ENCODE results near the gene ATP11A. TPM values are rescaled to one million over a fixed set of nuclear protein-coding genes. Genes with fewer than 3 reads are reported as not detected.
"Not testable (repeated sequence)": the region's sequence is repeated elsewhere in the genome, so short reads cannot be mapped to it uniquely, and the experiment has no call there.

ATP11A gene
- total RNA-seq, 4 donors from 2014 or later = 23.3 to 35.5 (median 31.1) TPM

DNA sequence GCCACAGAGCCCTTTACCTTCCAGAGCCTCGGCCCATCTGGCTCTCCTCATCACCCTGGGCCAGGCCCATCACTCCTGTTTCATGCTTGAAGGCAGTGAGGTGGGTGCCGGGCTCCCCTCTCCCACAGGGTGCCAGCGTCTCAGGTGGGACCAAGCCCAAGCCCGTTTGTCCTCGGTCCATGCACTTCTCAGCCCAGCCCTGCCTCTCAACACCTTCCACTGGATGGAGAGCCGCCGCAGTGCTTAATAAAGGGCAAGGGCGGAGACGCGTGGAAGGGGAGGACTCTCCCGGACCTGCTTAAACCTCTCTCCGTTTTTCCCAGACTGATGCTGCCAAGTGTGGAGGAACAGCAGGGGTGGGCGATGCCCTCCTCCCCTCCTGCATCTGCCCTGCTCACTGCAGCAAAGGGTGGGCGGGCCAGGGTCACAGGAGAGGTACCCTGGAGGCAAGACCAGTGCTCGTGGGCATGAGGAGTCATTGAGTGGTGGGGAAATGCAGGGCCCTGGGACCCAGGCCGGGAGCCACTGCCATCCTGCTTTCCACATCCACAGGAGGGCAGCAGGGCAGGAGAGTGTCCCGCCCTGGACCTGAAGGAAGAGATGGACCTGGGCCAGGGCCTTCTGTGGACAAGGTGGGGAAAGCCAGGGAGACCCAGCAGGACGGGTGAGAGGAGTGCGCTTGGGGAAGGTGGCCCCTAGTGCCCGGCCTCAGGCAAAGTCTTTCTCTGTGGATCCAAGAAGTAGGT is 9.7 kb upstream of the ATP11A start:
- WGBS, 2 donors = 84 to 85% methylated on average over 20 of the region's 20 CpGs
- TF ChIP-seq POLR2A (IDR thresholded peaks at IDR 0.05) = no peak
- TF ChIP-seq, protein P1, sequence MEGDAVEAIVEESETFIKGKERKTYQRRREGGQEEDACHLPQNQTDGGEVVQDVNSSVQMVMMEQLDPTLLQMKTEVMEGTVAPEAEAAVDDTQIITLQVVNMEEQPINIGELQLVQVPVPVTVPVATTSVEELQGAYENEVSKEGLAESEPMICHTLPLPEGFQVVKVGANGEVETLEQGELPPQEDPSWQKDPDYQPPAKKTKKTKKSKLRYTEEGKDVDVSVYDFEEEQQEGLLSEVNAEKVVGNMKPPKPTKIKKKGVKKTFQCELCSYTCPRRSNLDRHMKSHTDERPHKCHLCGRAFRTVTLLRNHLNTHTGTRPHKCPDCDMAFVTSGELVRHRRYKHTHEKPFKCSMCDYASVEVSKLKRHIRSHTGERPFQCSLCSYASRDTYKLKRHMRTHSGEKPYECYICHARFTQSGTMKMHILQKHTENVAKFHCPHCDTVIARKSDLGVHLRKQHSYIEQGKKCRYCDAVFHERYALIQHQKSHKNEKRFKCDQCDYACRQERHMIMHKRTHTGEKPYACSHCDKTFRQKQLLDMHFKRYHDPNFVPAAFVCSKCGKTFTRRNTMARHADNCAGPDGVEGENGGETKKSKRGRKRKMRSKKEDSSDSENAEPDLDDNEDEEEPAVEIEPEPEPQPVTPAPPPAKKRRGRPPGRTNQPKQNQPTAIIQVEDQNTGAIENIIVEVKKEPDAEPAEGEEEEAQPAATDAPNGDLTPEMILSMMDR (IDR thresholded peaks at IDR 0.05) = no peak
- DNase-seq (ENCODE audit: low spot score in 2 of 2) = peak in 1 of 2 donors; percentile 79
- no peak overlapping the region for H3K4me3 ChIP-seq (ENCODE audit: low read depth, poor library complexity, severe bottlenecking)
- intact Hi-C loops (cut with DNase I; ENCODE audit: low total_unique reads) = no loop called here

DNA sequence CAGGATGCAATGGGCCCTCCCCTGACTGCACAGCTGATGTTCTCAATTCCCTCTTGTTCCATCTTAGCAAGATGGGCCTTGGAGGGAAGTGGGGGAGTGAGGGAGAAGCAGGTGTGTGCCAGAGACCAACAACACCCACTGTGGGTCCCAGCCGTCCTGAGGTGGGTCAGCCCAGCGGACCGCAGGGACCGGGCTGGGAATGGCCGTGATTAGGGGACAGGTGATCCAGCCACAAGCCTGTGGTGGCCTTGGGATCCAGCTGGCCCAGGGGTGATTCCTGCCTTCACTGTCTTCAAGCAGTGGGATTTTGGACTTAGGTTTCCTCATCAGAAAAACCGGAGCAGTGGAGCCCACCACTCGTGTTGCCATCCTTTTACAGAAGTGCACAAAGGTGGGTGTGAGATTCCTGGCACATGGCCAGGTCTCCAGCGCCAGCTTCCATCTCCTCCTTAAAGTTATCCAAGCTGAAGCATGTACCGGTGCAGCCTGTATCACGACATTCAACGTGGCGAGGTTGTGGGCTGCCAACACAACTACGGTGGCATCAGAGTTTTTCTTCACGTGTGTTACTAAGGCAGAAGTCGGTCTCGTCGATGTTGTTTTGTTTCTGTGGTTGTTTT is 9.0 kb upstream of the ATP11A start:
- TF ChIP-seq POLR2A (IDR thresholded peaks at IDR 0.05) = no peak
- TF ChIP-seq, protein P1 (IDR thresholded peaks at IDR 0.05) = no peak
- H3K4me3 ChIP-seq (ENCODE audit: low read depth, poor library complexity, severe bottlenecking) = no peak overlapping the region
- 77 to 79% methylated on average over 17 of the region's 17 CpGs for WGBS, 2 donors
- peak in 1 of 2 donors; percentile 72 for DNase-seq (ENCODE audit: low spot score in 2 of 2)
- intact Hi-C loops (cut with DNase I; ENCODE audit: low total_unique reads) = no loop called here

DNA sequence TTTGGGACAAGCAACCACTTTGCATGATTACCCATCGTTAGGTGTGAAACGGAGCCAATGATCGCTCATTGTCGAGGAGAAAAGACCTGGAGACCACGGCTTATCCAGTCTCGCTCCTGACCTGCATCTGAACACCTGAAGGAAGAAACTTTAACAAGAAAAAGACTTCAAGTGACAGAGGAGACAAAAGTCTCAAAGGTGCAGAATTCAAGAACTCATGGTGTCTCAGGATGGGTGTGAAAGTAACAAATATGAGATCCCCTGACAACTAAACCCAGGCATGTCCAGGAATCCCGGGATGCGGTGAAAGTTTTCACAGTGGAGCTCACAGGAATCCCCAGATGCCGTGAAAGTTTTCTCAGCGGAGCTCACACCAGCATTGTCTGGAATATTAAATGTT is 6.3 kb upstream of the ATP11A start:
- 86 to 90% methylated on average over 10 of the region's 10 CpGs for WGBS, 2 donors
- peak in 1 of 2 donors; percentile 71 for DNase-seq (ENCODE audit: low spot score in 2 of 2)
- intact Hi-C loops (cut with DNase I; ENCODE audit: low total_unique reads) = no loop called here
- TF ChIP-seq POLR2A (IDR thresholded peaks at IDR 0.05) = no peak
- TF ChIP-seq, protein P1 (IDR thresholded peaks at IDR 0.05) = no peak
- no peak overlapping the region for H3K4me3 ChIP-seq (ENCODE audit: low read depth, poor library complexity, severe bottlenecking)

DNA sequence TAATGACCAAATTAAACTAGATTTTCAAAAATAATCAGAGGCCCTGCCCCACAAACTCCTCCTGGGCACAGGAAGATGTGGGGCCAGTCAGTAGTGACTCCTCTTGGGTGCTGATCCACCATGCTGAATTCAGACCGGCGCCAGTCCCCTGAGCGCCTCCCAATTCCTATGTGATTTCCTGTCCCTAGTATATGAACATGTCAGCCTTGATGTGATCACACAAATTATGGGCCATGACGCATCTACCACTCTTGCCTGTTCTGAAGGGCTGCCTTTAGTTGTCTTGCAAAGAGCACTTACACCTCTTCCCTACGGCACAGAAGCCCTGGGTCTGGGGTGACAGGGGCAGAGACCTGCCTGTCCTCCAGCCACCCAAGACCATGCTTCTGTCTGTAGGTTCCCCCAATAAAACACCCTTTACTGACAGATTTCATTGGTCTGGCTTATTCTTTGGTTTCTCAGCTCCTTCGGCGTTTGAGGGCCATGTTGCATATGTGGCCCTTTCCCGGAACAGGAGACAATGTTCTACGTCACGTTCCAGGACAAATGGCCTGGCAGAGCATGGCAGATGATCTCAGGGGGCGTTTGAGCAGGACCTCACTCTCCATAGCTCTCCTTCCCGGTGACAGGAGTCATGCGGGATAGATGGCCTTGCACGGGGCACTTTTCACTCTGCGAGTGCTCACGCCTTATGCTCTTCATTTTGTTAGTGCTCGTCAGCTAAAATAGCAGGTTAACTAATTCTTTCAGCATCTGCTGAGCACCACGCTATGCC is 5.6 kb upstream of the ATP11A start:
- DNase-seq (ENCODE audit: low spot score in 2 of 2) = peak in 1 of 2 donors; percentile 60
- TF ChIP-seq POLR2A (IDR thresholded peaks at IDR 0.05) = no peak
- TF ChIP-seq, protein P1 (IDR thresholded peaks at IDR 0.05) = no peak
- H3K4me3 ChIP-seq (ENCODE audit: low read depth, poor library complexity, severe bottlenecking) = no peak overlapping the region
- 92% methylated on average over 18 of the region's 18 CpGs for WGBS, 2 donors
- intact Hi-C loops (cut with DNase I; ENCODE audit: low total_unique reads) = no loop called here

DNA sequence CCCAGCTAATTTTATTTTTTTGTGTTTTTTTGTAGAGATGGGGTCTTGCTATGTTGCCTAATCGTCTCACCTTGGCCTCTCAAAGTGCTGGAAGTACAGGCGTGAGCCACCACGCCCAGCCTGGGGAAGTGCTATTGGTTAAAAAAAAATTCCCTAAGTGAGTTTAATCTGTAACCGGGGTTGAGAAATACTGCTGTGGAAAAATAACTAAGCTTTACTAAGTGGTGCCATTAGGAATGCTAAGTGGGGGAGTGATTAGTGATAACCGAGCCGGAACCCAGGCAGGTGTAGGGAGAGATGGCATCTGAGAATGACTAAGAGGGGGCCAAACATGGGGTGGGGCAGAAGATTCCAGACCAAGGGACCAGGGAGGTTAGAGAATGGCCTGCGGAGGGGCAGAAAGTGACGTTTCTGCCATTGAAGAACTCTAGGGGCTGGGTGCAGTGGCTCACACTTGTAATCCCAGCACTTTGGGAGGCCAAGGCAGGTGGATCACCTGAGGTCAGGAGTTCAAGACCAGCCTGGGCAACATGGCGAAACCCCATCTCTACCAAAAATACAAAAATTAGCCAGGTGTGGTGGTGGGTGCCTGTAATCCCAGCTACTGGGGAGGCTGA is 4.5 kb upstream of the ATP11A start:
- H3K4me3 ChIP-seq (ENCODE audit: low read depth, poor library complexity, severe bottlenecking); intact Hi-C loops (cut with DNase I; ENCODE audit: low total_unique reads): not testable (repeated sequence)
- 90 to 93% methylated on average over 9 of the region's 9 CpGs for WGBS, 2 donors
- peak in 1 of 2 donors; percentile 52 for DNase-seq (ENCODE audit: low spot score in 2 of 2)
